Right hindlimb (tissue), 1 donor: Measurements from ENCODE around the gene SEMA6D.

Source experiments
- DNase-seq: peaks from one replicate; pipeline ENCODE4 v3.0.0-alpha.2; 2018

The SEMA6D gene

DNA sequence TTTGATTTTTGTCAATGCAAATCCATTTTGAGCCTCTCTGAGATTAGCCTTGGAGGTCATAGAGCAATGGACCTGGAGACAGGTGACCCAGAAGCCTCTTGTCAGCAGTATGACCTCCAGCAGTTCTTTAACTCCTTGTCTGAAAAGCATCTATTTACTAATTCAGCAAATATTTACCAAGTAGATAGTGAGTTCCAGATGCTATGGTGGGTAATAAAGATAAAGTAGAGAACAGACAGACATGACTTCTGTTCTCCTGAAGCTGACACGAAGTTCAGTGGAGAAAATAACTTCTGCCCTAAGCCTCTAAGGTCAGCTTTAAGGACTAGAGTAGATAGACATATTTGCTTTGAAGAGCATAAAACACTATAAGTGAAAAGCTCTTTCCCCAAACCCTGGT lies 26.6 kb downstream of the SEMA6D start:
- no peak for DNase-seq

DNA sequence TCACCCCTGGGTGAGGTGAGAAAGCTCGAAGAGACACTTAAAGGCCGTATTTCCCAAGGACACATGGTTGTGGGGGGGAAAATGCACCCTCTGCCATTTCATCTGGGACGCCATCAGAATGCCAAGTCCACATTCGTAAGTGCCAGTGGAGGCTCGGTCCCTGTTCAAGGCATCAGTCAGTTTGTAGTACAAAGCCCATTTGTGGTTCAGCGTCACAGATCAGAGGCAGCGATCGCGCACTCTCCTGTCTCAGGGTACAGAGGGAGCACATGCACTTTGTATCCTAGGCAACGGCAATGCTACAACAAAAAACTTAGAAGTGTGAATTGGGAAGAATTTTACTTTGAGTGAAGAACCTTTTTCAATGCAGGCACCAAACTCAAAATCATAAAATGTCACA lies 27.2 kb downstream of the SEMA6D start:
- DNase-seq, result no peak

DNA sequence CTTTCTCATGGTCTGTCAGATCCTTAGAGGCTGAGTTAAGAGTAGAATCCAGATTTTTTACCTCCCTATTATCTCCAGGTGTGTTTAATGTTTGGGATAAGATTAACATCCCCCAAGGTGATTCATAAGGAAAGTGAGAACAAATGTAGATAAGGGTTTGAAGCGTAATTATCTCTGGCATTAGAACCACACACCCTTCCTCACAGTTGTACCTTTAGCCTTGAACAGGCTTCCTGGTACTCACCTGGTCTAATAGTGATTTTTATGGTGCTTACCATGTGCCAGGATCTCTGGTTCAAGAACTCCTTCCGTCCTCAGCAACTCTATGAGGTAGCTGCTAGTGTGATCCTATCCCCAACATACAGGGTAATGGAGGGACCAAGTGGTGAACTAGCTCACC lies 27.7 kb downstream of the SEMA6D start:
- no peak for DNase-seq

DNA sequence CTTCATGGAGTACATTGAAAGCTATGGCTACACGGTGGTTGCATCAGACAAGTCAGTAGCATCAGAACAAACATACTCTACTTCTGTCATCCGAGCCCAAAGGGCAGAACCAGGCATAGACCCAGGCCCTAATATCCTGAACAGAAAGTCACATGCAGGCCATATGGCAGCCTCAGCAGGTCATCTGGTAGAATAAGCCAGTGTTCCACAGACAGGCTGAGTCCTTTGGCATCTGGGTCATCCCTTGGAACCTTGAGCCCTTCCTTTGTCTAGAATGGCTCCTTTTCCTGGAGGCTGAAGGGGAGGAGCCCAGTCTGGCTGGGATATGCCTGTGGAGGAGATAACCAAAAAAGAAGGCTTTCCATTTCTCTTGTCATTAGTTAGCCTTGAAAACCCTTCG lies 29.2 kb downstream of the SEMA6D start:
- no peak for DNase-seq

DNA sequence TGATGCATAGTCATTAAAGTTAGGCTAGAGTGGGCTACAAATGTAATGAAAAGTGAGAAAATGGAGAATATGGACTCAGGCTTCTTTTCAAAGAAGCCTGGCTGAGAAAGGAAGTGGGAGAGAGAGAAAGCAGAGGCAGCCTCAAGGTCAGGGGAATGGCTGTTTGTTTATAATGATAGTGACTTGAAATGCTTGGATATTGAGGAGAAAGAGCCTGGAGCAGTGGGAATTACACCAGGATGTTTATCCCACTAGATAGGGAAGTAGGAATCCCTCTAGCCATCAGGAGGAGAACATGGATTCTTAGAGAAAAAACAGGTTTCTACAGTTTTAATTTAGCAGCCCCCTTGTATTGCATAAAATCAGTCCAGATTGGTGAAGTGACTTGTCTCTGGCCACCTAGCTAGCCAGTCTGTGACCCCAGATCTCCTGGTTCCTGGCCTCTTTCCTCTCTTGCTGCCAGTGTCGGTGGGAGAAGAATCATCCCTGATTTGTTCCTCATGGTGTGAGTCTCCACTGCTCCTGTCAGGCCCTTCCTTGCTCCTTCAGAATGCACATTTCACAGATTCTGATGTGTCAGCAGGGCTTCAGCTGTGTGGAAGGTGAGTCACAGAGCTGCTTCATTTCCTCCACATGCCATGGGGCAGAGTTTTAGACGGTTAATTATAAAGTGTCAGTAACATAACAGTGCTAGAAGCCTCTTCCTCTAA lies 32.9 kb downstream of the SEMA6D start:
- no peak for DNase-seq

DNA sequence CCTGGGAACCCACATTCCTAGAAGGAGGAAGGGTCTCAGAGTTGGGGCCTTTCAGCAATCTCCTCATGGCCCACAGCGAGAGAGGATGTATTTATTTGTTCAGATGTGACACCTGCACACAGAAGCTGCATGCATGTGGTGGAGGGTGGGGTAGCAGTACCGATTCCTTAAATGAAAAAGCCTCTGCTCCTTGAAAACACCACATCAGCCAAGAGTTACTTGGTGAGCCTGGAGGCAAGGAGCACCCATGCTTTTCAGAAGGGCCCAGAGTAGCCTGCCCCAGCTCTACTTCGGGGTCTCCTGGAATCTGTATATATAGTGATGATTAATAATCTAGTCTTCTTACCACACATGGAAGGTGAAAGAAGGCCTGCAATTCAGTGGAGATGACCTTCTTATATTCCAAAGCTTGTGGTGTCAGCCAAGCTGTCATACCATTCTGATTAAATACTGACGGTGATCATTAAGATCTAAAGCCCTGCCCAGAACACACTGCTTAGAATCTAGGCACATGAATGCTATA lies 33.5 kb downstream of the SEMA6D start:
- DNase-seq, result no peak

DNA sequence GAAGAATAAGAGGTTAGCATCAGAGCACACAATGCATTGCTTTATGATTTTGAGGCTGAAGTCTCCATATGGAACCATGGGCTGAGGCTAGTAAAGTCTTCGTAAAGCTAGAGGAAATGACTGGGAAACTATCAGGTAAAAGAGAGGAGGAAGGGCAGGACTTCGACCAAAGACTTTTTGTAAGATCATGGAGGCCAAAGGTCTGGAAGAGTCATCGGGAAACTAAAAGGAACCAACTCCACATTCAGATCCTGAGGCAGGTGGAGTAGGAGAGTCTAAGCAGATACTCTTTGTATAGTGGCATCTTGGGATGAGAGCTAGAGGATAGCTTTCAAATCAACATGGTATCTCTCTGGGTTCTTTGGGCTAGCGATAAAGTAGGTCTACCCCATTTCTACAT lies 36.3 kb downstream of the SEMA6D start:
- no peak for DNase-seq

DNA sequence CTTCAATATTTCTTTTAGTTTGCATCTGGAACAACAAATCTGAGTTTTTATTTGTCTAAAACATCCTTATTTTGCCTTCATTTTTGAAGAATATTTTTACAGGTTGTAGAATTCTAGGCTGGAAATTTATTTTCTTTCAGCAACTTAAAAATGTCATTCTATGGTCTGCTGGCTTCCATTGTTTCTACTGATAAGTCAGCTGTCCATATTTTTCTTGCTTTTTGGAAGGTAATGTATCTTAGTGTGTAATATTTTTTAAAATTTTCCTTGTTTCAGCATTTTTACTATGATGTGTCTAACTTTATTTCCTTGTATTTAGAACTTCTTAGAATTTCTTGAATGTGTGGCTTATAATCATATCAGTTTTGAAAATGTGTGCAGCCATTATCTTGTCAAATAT lies 37.0 kb downstream of the SEMA6D start:
- no peak for DNase-seq

DNA sequence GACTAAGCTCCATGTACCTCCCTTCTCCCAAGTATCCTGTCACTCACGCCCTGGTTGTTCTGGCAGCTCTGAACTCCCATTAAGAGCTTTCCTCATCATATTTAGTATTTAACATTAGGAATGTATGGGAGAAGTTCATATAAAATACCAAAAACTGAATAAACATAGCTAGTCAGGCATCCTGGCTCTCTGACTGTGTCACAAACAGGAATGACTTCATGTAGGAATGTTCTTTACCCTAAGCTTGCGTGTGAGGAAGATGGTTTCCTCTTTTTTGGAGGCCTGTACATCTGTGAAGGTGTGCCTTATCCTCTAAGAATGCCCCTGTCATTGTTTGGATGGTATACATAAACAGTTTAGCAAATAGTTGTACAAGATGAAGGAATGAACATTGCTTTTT lies 38.6 kb downstream of the SEMA6D start:
- no peak for DNase-seq

DNA sequence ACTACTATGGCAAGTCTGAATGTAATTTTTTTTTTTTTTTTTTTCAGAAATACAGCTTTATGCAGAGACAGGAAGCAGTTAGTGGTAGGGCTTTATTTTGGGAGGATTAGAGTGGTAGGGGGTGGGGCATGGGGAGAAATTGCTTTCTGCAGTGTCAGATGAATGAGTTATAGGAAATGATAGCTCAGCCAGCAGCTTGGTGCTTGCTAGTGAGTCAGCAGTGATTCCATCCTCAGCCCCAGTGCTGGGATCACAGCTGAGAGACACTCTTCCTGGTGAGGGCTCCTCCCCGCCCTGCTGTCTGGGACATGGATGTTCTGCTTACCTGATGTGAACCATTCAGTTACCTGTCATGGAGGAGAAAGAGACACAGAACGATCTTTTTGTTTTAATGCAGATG lies 39.6 kb downstream of the SEMA6D start:
- peak; percentile 31 for DNase-seq

DNA sequence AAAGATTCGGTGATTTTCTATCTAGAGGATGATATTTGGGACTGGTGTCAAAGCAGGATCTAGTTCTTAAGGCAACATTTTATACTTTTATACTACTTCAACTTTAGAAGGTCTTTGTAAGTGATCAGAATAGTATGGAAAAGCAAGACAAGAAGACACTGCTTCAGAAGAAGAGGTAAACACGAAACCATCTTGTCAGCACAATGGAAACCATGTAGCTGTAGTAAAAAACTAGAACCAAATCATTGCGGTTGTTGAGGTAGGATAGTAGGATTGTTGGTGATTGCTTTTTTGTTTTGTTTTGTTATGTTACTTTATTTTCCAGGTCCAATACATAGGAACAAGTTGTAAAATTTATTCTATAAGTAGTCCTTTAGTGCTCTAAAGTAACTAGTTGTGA lies 40.0 kb downstream of the SEMA6D start:
- DNase-seq, result no peak

DNA sequence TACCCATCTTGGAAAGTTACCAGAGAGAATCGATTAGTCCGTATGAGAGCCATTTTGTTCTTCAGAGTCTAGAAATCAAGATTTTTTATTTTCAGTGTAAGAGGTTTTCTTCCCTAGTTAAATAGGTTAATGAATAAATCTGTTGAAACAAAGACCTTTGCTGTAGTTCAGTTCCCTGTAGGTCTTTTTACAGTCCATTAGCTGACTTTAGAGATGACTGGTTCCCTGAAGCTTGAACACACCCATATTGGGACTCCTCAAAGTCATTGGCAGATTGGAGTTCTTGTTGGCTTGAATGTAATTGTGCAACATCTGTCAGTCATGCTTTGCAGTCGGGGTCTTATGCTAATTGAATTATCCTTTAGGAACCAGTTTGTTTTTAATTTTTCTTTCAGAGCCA lies 45.3 kb downstream of the SEMA6D start:
- DNase-seq, result no peak

DNA sequence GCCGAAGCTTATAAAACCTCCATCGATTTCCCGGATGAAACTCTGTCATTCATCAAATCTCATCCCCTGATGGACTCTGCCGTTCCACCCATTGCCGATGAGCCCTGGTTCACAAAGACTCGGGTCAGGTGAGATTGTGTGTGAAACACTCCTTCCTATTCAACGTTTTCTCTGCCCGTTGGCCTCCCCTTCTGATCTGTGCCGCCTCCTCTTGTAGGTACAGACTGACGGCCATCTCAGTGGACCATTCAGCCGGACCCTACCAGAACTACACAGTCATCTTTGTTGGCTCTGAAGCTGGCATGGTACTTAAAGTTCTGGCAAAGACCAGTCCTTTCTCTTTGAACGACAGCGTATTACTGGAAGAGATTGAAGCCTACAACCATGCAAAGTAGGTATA lies 47.4 kb downstream of the SEMA6D start:
- no peak for DNase-seq

DNA sequence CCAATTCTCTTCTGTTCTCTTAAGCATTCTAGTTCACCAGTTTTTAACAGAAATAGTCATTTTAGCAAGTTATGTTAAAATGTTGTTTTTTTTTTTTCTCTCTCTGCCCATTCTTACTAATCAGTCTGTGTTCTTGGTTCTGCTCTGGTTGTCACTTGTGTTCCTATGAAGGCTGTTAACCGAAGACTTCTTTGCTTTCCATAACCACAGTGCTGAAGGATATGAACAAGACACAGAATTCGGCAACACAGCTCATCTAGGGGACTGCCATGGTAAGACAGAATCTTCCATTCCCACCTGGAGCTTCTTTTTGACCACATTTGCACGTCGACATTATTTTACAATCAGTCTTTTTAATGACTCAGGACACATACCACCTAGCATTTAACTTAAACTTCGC lies 49.1 kb downstream of the SEMA6D start:
- no peak for DNase-seq

DNA sequence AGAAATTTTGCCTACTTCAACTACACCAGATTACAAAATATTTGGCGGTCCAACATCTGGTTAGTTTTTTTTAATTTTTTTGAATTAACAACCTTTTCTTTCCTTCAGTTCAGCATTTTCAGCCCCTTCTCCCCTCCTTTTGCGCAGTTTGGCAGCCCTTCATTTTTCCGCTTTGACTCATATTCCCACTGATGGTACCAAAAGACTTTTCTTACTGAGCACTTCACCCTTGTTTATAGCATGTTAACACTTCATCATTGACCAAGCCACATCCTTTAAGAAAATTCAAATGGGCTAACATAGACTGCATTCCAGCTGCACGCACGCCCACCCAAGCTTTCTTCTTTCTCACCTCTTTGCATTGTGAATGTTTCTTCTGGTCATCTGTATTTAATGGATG lies 49.7 kb downstream of the SEMA6D start:
- DNase-seq, result no peak

DNA sequence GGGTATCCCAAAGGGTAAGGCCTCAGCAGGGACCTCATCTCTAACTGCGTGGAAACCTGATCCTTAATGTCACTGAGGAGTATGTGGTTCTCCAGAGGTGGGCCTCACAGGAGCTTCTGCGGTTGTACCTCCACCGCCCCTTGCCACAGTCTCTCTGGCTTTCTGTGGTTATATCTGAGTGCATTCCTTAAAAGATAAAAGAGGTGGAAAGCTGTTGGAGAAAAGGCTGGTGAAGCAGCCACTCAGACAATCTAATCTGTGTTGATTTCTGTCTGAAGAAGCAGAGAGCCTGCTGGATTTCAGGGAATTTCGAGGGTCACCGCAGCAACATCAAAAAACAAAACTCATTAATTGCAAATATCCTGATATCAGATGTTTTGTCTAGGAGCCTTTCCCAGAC lies 51.4 kb downstream of the SEMA6D start:
- no peak for DNase-seq

DNA sequence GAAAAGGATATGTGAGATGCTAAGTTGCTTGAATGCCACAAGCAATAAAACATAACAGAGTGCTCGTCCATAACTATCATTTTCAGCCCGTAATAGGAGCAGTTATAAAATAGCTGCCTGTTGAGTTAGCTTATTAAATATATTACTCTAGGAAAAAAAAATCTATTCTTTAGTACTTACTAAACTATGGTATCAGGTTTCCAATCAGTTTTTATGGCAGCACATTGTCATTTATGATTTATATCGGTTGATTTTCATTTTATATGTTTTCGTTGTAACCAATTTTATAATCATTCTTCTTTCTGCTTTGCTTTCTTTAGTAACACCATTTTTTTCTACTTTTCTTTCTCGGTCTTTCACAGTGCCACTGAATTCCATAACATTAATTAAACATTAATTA lies 51.9 kb downstream of the SEMA6D start:
- DNase-seq, result no peak

DNA sequence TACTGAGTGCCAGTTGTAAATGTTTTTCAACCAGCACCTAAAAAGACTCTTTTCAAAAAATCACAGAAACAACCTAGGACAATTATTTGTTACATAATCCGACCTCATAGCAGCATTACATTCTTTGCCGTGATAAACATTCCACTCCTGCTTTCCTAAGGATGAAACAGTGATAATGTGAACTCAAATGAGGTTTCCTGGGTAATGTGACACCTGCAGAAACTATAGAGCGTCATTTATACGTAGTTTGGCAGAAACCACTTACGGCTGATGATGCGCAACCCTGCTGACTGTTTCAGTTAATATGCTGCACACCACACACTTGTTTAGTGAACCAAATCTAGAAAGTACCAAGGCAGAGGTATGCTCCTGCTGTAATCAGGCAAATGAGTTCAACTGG lies 55.8 kb downstream of the SEMA6D start:
- no peak for DNase-seq

DNA sequence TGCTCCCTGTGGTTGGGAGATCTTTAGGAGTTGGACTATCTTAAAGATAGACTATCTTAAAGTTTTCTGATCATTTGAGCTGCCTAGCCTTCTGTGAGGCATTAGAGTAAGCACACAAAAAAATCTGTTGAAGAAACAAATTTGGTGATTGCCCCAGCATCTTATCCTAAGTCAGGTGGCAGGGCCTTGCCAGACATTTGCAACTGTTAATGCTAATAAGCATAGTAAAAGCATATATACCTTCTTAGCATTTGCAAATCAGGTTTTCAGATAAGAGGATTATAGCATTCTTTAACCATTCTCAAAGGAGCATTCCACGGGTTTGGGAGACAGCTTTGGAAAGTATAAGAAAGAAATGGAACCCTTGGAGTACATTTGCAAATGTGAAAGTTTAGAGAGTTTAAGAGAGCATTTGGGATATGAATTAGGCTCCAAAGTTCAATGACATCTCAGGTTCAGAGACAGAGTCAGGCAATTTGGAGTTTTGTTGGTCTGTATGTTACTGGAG lies 61.0 kb downstream of the SEMA6D start:
- DNase-seq, result no peak

DNA sequence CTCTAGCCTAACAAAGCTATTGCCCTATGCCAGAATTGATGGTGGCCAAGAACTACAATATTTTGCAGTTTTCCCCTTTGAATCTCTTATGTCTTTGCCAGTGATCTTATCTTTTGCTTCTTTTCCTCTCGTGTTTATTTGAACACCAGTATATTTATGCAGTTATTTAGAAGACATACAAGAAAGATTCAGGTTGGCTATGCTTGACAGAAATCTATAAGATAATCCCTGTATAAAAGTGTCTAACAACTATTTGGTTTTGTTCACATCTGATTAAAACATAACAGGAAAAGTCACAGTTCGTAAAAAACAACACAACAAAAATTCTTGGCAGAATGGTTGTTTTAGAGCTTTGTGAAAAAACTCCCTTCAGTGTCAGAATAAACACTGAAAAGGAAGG lies 63.7 kb downstream of the SEMA6D start:
- no peak for DNase-seq

DNA sequence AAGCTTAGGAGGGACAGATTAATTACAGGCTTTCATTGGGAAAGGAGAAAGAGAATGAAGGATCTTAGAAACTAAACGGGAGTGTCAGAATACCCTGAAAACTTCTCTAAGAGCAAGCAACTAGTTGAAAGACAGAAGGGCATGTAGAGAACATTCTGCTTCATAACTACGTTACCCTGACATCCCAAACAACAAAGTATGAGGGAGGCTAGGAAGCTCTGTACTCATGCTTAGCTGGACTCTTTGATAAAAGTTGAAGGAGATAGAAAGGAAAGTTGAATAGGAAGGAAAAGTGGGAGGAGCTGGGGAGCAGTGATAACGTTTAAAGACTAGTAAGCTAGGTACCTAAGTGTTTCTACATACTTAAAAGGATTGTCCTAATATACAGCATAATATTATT lies 64.2 kb downstream of the SEMA6D start:
- no peak for DNase-seq

DNA sequence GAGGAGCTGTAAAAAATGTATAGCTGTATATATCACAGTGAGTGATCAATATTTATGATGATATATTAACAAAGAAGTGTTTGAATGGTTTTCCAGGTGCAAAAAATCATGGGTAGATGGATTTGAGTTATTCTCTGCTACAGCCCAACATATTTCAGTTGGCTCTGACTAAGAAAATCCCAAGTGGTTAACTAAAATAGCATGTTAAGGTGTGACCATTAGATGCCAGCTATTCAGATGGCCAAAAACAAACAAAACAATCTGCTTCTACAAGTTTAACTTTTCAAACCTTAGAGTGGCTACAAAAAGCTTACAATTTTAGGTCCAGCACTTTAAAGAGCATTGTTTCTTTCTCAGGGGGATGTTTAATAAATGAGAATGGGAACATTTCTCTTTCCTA lies 67.5 kb downstream of the SEMA6D start:
- DNase-seq, result no peak

DNA sequence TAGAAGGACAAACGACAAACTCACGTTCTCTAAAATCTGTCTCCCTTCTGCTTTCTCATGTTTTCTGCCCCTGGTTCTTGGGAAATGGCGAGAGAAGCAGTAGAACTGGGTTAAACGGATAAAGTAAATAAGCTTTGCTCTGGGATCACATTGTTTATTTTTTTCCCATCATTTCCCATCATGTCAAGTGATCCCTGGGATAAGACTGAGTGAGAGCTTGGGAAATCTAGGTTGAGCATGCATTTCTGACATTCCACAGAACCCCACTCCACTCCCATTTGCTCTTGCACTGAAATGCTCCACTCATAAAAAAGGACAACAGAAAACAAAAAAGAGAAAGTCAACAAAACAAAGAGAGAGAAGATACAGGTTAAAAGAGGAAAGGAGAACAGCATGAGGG lies 69.1 kb downstream of the SEMA6D start:
- DNase-seq, result no peak

DNA sequence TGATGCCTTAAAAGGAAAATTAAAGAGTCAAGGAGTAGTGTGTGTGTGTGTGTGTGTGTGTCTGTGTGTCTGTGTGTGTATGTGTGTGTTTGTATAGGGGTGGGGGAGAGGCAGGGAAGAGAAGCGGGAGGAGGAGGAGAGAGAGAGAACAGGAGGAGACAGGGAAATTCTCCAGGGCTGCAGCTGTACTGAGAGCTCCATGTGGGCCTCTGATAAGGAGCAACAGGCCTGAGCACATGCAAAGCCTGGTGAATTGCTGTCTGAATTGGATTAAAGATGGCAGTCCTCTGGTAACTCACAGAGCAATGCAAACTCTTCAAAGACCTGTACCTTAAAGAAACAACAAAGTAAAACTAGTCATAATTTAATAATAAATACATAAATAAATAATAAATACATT lies 70.6 kb downstream of the SEMA6D start:
- DNase-seq, result no peak

DNA sequence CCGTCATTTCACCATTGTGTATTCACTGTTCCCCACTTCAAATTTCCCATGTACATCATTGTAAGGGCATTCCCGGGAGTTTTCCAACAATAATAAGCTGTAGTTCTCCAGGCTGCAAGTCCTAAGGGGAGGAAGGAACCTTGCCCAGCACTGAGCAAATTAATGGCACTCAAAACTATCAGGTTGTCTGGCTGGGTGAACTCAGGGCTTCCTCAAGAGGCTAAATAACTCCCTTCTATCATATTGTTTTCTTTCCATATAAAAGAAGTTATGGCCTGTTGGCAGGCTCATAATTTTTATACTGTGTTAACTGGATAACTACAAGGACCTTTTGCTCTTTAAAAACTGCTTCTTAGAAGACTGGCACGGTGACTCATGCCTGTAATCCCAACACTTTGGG lies 71.4 kb downstream of the SEMA6D start:
- no peak for DNase-seq
